Stromal cell of bone marrow (primary cell): ENCODE data around the gene ALG9.

Source experiments
- DNase-seq: peaks from one replicate; pipeline ENCODE4 v3.0.0-alpha.2; 2012; ENCODE audit warnings: low read depth

Gene ALG9

GRCh38 chr11:111836162-111836561, 35.2 kb downstream of the ALG9 start:
- DNase-seq, result no peak

- DNase-seq, result no peak
Measured at GRCh38 chr11:111835665-111836064, 35.7 kb downstream of the ALG9 start.

GRCh38 chr11:111834432-111835163, 36.8 kb downstream of the ALG9 start:
- DNase-seq, result no peak

GRCh38 chr11:111833524-111833923, 37.9 kb downstream of the ALG9 start:
- no peak for DNase-seq

GRCh38 chr11:111829185-111829968, 42.0 kb downstream of the ALG9 start:
- no peak for DNase-seq

GRCh38 chr11:111826322-111826950, 44.9 kb downstream of the ALG9 start:
- no peak for DNase-seq

- DNase-seq, result no peak
Measured at GRCh38 chr11:111823629-111824028, 47.8 kb downstream of the ALG9 start.

GRCh38 chr11:111823131-111823530, 48.2 kb downstream of the ALG9 start:
- no peak for DNase-seq

GRCh38 chr11:111819829-111820237, 51.5 kb downstream of the ALG9 start:
- DNase-seq, result no peak

GRCh38 chr11:111819161-111819828, 52.1 kb downstream of the ALG9 start:
- peak; percentile 76 for DNase-seq

GRCh38 chr11:111815489-111815888, 55.9 kb downstream of the ALG9 start:
- DNase-seq, result no peak

GRCh38 chr11:111814557-111815320, 56.6 kb downstream of the ALG9 start:
- DNase-seq, result no peak

- no peak for DNase-seq
Measured at GRCh38 chr11:111814106-111814505, 57.3 kb downstream of the ALG9 start.

- no peak for DNase-seq
Measured at GRCh38 chr11:111812211-111812610, 59.2 kb downstream of the ALG9 start.

- no peak for DNase-seq
Measured at GRCh38 chr11:111811445-111811844, 59.9 kb downstream of the ALG9 start.

- DNase-seq, result no peak
Measured at GRCh38 chr11:111808834-111809233, 62.5 kb downstream of the ALG9 start.

GRCh38 chr11:111808063-111808588, 63.3 kb downstream of the ALG9 start:
- DNase-seq, result no peak

GRCh38 chr11:111807076-111807475, 64.3 kb downstream of the ALG9 start:
- no peak for DNase-seq

GRCh38 chr11:111801135-111801534, 70.2 kb downstream of the ALG9 start:
- no peak for DNase-seq

GRCh38 chr11:111798279-111798678, 73.1 kb downstream of the ALG9 start:
- DNase-seq, result no peak

- DNase-seq, result no peak
Measured at GRCh38 chr11:111797145-111797581, 74.2 kb downstream of the ALG9 start.
